ENCODE results near the gene MTURN. TPM values are rescaled to one million over a fixed set of nuclear protein-coding genes. Genes with fewer than 3 reads are reported as not detected.
A peak's percentile ranks its signal among the peaks of the same experiment; 100 is the strongest.

Gene MTURN
- total RNA-seq, 1 donor from 2014 or later, result 20.1 TPM

DNA sequence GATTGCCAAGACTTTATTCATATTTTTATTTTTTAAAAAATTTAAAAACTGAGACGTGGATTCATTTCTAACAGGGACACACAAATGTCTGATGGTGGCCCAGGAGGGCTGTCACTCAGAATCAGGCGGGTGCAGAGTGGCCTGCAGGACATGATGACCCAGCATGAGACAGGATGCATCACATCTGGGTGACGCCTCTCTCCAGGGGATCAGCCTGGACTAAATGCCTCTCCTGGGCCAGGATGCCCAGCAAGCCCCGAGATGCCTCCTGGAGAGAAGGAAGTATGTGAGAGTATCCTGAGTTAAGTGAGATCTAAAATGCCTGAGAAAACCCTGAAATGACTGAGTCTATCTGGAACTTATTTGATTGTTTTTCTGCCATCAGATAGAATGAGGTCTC, 16.9 kb upstream of the MTURN start:
- TF ChIP-seq, protein P1, sequence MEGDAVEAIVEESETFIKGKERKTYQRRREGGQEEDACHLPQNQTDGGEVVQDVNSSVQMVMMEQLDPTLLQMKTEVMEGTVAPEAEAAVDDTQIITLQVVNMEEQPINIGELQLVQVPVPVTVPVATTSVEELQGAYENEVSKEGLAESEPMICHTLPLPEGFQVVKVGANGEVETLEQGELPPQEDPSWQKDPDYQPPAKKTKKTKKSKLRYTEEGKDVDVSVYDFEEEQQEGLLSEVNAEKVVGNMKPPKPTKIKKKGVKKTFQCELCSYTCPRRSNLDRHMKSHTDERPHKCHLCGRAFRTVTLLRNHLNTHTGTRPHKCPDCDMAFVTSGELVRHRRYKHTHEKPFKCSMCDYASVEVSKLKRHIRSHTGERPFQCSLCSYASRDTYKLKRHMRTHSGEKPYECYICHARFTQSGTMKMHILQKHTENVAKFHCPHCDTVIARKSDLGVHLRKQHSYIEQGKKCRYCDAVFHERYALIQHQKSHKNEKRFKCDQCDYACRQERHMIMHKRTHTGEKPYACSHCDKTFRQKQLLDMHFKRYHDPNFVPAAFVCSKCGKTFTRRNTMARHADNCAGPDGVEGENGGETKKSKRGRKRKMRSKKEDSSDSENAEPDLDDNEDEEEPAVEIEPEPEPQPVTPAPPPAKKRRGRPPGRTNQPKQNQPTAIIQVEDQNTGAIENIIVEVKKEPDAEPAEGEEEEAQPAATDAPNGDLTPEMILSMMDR (IDR thresholded peaks at IDR 0.05; ENCODE audit: unreplicated experiment), result no peak
- H3K4me3 Mint-ChIP-seq (ENCODE audit: low read depth), result no peak overlapping the region
- H3K4me1 Mint-ChIP-seq (ENCODE audit: low read depth), result no peaks in the 10 kb centered on the region
- peaks cover 14% of the 10 kb centered on the region for H3K36me3 Mint-ChIP-seq (ENCODE audit: insufficient read depth)
- no peak for DNase-seq (ENCODE audit: low spot score, unreplicated experiment)
- peaks cover 8% of the 10 kb centered on the region for H3K9me3 Mint-ChIP-seq (ENCODE audit: low read depth)
- H3K27me3 Mint-ChIP-seq, result no peaks in the 10 kb centered on the region
- no peak overlapping the region for H3K27ac Mint-ChIP-seq

DNA sequence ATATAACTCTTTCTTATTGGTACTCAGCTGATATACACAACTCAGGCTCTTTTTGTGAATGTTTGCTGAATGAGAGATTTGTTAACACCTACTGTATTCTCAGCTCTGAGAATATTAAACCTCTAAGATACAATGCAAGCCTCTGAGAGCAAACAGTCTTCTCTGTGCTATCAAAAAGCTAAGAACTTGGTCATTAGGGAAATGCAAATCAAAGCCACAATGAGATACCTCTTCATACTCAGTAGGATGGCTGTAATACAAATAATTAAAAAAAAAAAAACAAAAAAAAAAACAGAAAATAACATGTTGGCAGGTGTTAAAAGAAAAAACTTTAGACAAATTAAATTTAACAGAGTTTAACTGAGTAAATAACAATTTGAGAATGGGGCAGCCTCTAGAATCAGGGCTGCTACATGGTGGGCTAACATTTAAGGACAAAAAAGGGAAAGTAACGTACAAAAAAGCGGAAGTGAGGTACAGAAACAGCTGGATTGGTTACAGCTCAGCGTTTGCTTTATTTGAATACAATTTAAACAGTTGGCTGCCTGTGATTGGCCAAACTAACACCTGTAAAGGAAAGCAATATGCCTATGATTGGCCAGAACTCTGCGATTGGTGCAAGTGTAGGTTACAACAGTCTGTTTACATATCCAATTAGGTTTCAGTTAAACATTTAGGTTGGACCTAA, 14.8 kb upstream of the MTURN start:
- Mint-ChIP-seq H3K4me3 (ENCODE audit: low read depth) (no peak overlapping the region), H3K27me3 (no peaks in the 10 kb centered on the region), H3K36me3 (ENCODE audit: insufficient read depth) (no peaks in the 10 kb centered on the region), H3K4me1 (ENCODE audit: low read depth) (peaks cover 4% of the 10 kb centered on the region), H3K27ac (no peak overlapping the region), H3K9me3 (ENCODE audit: low read depth) (no peaks in the 10 kb centered on the region)
- TF ChIP-seq, protein P1 (IDR thresholded peaks at IDR 0.05; ENCODE audit: unreplicated experiment), result no peak
- DNase-seq (ENCODE audit: low spot score, unreplicated experiment), result no peak

- peak overlapping the region; percentile 95 for H3K27ac Mint-ChIP-seq
- TF ChIP-seq, protein P1 (IDR thresholded peaks at IDR 0.05; ENCODE audit: unreplicated experiment), result no peak
Observed at GRCh38 chr7:30133736-30134610, 813 bp upstream of the MTURN start.

DNA sequence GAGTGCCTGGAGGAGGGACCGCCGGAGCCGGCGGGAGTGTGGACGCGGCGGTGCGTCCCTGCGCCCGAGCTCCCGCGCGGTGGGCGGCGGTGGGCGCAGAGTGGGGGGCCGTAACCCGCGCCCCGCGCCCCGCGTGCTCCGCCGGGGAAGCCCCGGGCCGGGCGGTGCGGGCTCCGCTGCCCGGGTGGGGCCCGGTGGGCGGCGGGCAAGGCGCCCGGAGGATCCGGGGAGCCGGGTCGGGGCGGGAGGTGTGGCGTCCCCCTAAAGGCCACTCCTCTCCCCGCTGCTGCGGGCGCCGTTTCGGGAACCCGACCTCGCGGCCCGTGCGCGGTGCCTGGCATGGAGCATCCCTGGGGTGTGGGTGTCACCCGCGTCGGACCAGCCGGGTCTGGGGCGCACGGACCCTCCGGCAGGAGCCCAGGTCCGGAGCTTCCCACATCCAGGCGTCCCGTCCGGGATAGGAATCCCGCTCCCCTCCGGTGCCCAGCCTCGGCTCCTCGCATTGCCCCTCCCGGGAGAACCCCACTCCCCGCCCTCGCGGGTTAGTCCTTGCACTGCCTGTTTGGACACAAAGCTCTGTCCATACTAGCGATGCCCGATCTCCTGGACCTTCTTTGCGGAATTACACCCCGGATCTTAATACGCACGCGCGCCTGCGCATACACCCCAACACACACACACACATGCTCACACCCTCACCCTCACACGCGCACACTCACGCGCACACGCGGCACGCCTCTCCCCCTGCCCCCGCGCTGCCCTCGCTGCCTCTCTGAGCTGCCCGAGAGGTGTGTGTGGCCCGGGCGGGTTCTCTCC, 723 bp downstream of the MTURN start:
- Mint-ChIP-seq H3K27me3 (no peaks in the 10 kb centered on the region), H3K4me1 (ENCODE audit: low read depth) (peaks cover 7% of the 10 kb centered on the region), H3K27ac (peak overlapping the region; percentile 95), H3K4me3 (ENCODE audit: low read depth) (peak overlapping the region; percentile 88), H3K9me3 (ENCODE audit: low read depth) (no peaks in the 10 kb centered on the region), H3K36me3 (ENCODE audit: insufficient read depth) (no peaks in the 10 kb centered on the region)
- peak; percentile 43 for DNase-seq (ENCODE audit: low spot score, unreplicated experiment)
- TF ChIP-seq, protein P1 (IDR thresholded peaks at IDR 0.05; ENCODE audit: unreplicated experiment), result no peak

More at GRCh38 chr7:30133736-30134610, 813 bp upstream of the MTURN start:
- H3K4me3 Mint-ChIP-seq (ENCODE audit: low read depth), result peak overlapping the region; percentile 71
- DNase-seq (ENCODE audit: low spot score, unreplicated experiment), result no peak
- peaks cover 3% of the 10 kb centered on the region for H3K36me3 Mint-ChIP-seq (ENCODE audit: insufficient read depth)
- no peaks in the 10 kb centered on the region for H3K27me3 Mint-ChIP-seq
- no peaks in the 10 kb centered on the region for H3K9me3 Mint-ChIP-seq (ENCODE audit: low read depth)
- peaks cover 7% of the 10 kb centered on the region for H3K4me1 Mint-ChIP-seq (ENCODE audit: low read depth)

All from progenitor cell of endocrine pancreas (in vitro differentiated cells).